Esophagus squamous epithelium (tissue), 4 donors: ENCODE results near the gene CDC40.

ENCODE experiments used
- CTCF ChIP-seq, 6 experiments: fragments of 450-650 bp in 4 of 6; fragments of 200-600 bp in 2 of 6; sonication (generic) in 2 of 6; IDR thresholded peaks; one replicate each; pipeline ENCODE4 v1.5.1; 2016 to 2019; ENCODE audit warnings: antibody characterized with exemption in 6 of 6, mild to moderate bottlenecking in 4 of 6, moderate library complexity in 4 of 6
- POLR2A ChIP-seq, 4 donors: fragments of 450-650 bp; IDR thresholded peaks; one replicate each; pipeline ENCODE4 v1.6.1; 2017; ENCODE audit warnings: antibody characterized with exemption in 4 of 4, mild to moderate bottlenecking in 4 of 4, moderate library complexity in 3 of 4

- TF ChIP-seq CTCF (IDR thresholded peaks at IDR 0.05), result no peak
- peak in 1 of 4 donors; percentile 37 for TF ChIP-seq POLR2A (IDR thresholded peaks at IDR 0.05)
Measured at GRCh38 chr6:110180228-110181008, at the start of gene CDC40.
